HepG2 (cell line): ENCODE measurements around the gene LSM2. TPM values are rescaled to one million over a fixed set of nuclear protein-coding genes. Genes with fewer than 3 reads are reported as not detected.

Experiments
- ATAC-seq: fragments of 200-7000 bp; cut with Tn5 transposase; 3 replicates; pipeline ENCODE4 v1.9.1; 2020; ENCODE audit warnings: mild to moderate bottlenecking, moderate library complexity
- BruUV-seq: library from RNA; stranded (reverse); fragments of 400-500 nt; replicated peaks from 2 replicates; lab custom pipeline; 2021; lab: Mats Ljungman, UMichigan
- CTCF ChIA-PET: fragments of 300-600 bp; formaldehyde crosslinking; extraction: SDS; loops from one replicate; lab custom pipeline; 2021; ENCODE audit warnings: low total read pairs, inconsistent platforms, low intra/inter-chr PET ratio; lab: Yijun Ruan, JAX
- POLR2A ChIA-PET: fragments of 350-600 bp; sonication (Branson Sonifier 250); formaldehyde crosslinking; loops from one replicate; lab custom pipeline; 2020; ENCODE audit warnings: antibody characterized with exemption, inconsistent platforms; lab: Yijun Ruan, JAX
- DNase-seq: peaks from one replicate; pipeline ENCODE4 v3.0.0-alpha.2; 2015; ENCODE audit warnings: low spot score
- FAIRE-seq: peaks from 3 replicates; lab custom pipeline; 2011; peaks lifted over from hg19 to GRCh38; lab: Jason Lieb, UNC
- H2AFZ ChIP-seq: one replicate; pipeline ENCODE4 v1.6.1; 2011; ENCODE audit warnings: low read length, inconsistent platforms
- H3K27ac ChIP-seq: fragments of 300-600 bp; 3 replicates; pipeline ENCODE4 v1.8.0; 2011; ENCODE audit warnings: mixed run types, mild to moderate bottlenecking, mixed read lengths, low read length, inconsistent platforms; ENCODE audit not compliant: insufficient read depth; ENCODE audit errors: extremely low read length
- H3K27me3 ChIP-seq, 2 experiments: fragments of 200-600 bp in 1 of 2; 2 replicates in 1 of 2; 3 replicates in 1 of 2; pipeline versions ENCODE4 v1.6.0 to v1.8.0; 2011; ENCODE audit warnings: low read length in 2 of 2, mild to moderate bottlenecking in 2 of 2, moderate library complexity in 2 of 2, inconsistent platforms in 1 of 2; ENCODE audit not compliant: insufficient read depth in 2 of 2, control insufficient read depth in 1 of 2
- H3K36me3 ChIP-seq, 2 experiments: fragments of 200-600 bp in 1 of 2; replicated peaks in 1 of 2; 2 replicates in 1 of 2; 3 replicates in 1 of 2; pipeline versions ENCODE4 v1.5.1 to v1.8.0; 2011; ENCODE audit warnings: low read length in 2 of 2, inconsistent platforms in 1 of 2; ENCODE audit not compliant: insufficient read depth in 2 of 2, control insufficient read depth in 1 of 2
- H3K4me1 ChIP-seq: 2 replicates; pipeline ENCODE4 v1.5.1; 2012; ENCODE audit warnings: low read length, inconsistent platforms; ENCODE audit not compliant: insufficient read depth
- H3K4me2 ChIP-seq: 2 replicates; pipeline ENCODE4 v1.6.0; 2011; ENCODE audit warnings: low read depth, low read length, inconsistent platforms
- H3K4me3 ChIP-seq, 3 experiments: fragments of 200-600 bp in 1 of 3; sonication (generic), shearing (Covaris generic) in 1 of 3; replicated peaks in 1 of 3; 2 replicates each; pipeline ENCODE4 v1.5.1; 2011 to 2016; ENCODE audit warnings: low read length in 3 of 3, inconsistent platforms in 2 of 3, low read depth in 2 of 3, mild to moderate bottlenecking in 2 of 3, control low read depth in 1 of 3, mixed read lengths in 1 of 3; ENCODE audit not compliant: insufficient read depth in 1 of 3
- H3K79me2 ChIP-seq: one replicate; pipeline ENCODE4 v1.6.1; 2011; ENCODE audit warnings: low read length, inconsistent platforms; ENCODE audit not compliant: insufficient read depth
- H3K9ac ChIP-seq: 2 replicates; pipeline ENCODE4 v1.6.0; 2011; ENCODE audit warnings: mild to moderate bottlenecking, low read depth, low read length, inconsistent platforms; ENCODE audit not compliant: insufficient read depth
- H3K9me3 ChIP-seq: 2 replicates; pipeline ENCODE4 v1.5.1; 2012; ENCODE audit warnings: mild to moderate bottlenecking, low read length
- H4K20me1 ChIP-seq: 2 replicates; pipeline ENCODE4 v1.6.0; 2011; ENCODE audit warnings: inconsistent platforms, mild to moderate bottlenecking, low read length, moderate library complexity; ENCODE audit not compliant: insufficient read depth
- FOXA1 ChIP-seq, 2 experiments: fragments of 450-650 bp in 1 of 2; sonication (generic) in 1 of 2; formaldehyde crosslinking in 1 of 2; IDR thresholded peaks; 2 replicates each; pipeline versions ENCODE4 v1.4.0 to v1.6.1; 2016 to 2020; ENCODE audit warnings: missing genetic modification reagents in 1 of 2
- GLMP ChIP-seq: sonication (generic); formaldehyde crosslinking; IDR thresholded peaks from 2 replicates; pipeline ENCODE4 v1.9.0; 2021; ENCODE audit warnings: missing genetic modification reagents, mild to moderate bottlenecking, borderline replicate concordance
- HDAC1 ChIP-seq: sonication (generic); formaldehyde crosslinking; IDR thresholded peaks from 2 replicates; pipeline ENCODE4 v1.5.1; 2020; ENCODE audit warnings: mild to moderate bottlenecking, missing genetic modification reagents
- KDM6A ChIP-seq: IDR thresholded peaks from 2 replicates; pipeline ENCODE4 v1.6.1; 2016; ENCODE audit warnings: low read depth
- KMT2A ChIP-seq: sonication (generic); formaldehyde crosslinking; IDR thresholded peaks from 2 replicates; pipeline ENCODE4 v1.4.0; 2020; ENCODE audit warnings: missing genetic modification reagents
- MAZ ChIP-seq, 2 experiments: sonication (generic) in 1 of 2; formaldehyde crosslinking in 1 of 2; IDR thresholded peaks; 2 replicates each; pipeline versions ENCODE4 v1.5.0 to v1.6.1; 2012 to 2020; ENCODE audit warnings: low read depth in 2 of 2, mild to moderate bottlenecking in 2 of 2, borderline replicate concordance in 1 of 2, improper control_type of control experiment in 1 of 2, low read length in 1 of 2, missing genetic modification reagents in 1 of 2, moderate library complexity in 1 of 2
- NCOA1 ChIP-seq: sonication (generic); formaldehyde crosslinking; IDR thresholded peaks from 2 replicates; pipeline ENCODE4 v1.9.0; 2021; ENCODE audit warnings: missing genetic modification reagents
- POGZ ChIP-seq: sonication (generic); formaldehyde crosslinking; IDR thresholded peaks from 2 replicates; pipeline ENCODE4 v1.4.0; 2020; ENCODE audit warnings: mild to moderate bottlenecking, missing genetic modification reagents
- POLR2G ChIP-seq: fragments of 200-400 bp; formaldehyde crosslinking; IDR thresholded peaks from 2 replicates; pipeline ENCODE4 v1.6.1; 2018; ENCODE audit warnings: mild to moderate bottlenecking, low read depth, low read length, moderate library complexity
- RXRA ChIP-seq: sonication (generic); formaldehyde crosslinking; IDR thresholded peaks from 2 replicates; pipeline ENCODE4 v1.5.1; 2020; ENCODE audit warnings: missing genetic modification reagents
- SNAPC5 ChIP-seq: sonication (generic); formaldehyde crosslinking; IDR thresholded peaks from 2 replicates; pipeline ENCODE4 v1.8.1; 2023; ENCODE audit warnings: mild to moderate bottlenecking, missing genetic modification reagents, borderline replicate concordance
- SOX5 ChIP-seq: IDR thresholded peaks from 2 replicates; pipeline ENCODE4 v1.6.1; 2016; ENCODE audit warnings: borderline replicate concordance
- ZBTB8A ChIP-seq: sonication (generic); formaldehyde crosslinking; IDR thresholded peaks from 2 replicates; pipeline ENCODE4 v1.4.0; 2020; ENCODE audit warnings: mild to moderate bottlenecking, low read depth, missing genetic modification reagents, borderline replicate concordance
- ZC3H4 ChIP-seq: sonication (generic); formaldehyde crosslinking; IDR thresholded peaks from 2 replicates; pipeline ENCODE4 v1.4.0; 2020; ENCODE audit warnings: missing genetic modification reagents, borderline replicate concordance
- ZFX ChIP-seq: sonication (generic); formaldehyde crosslinking; IDR thresholded peaks from 2 replicates; pipeline ENCODE4 v1.4.0; 2020; ENCODE audit warnings: mild to moderate bottlenecking, low read depth, missing genetic modification reagents, moderate library complexity
- ZNF256 ChIP-seq: sonication (generic); formaldehyde crosslinking; conservative IDR thresholded peaks from 2 replicates; pipeline ENCODE4 v1.4.0; 2020; ENCODE audit warnings: missing genetic modification reagents
- ZNF33B ChIP-seq: sonication (generic); formaldehyde crosslinking; IDR thresholded peaks from 2 replicates; pipeline ENCODE4 v1.5.1; 2020; ENCODE audit warnings: mild to moderate bottlenecking, missing genetic modification reagents
- ZNF501 ChIP-seq: sonication (generic); formaldehyde crosslinking; IDR thresholded peaks from 2 replicates; pipeline ENCODE4 v1.5.1; 2020; ENCODE audit warnings: mild to moderate bottlenecking, moderate library complexity, missing genetic modification reagents
- ZNF800 ChIP-seq: sonication (generic); formaldehyde crosslinking; IDR thresholded peaks from 2 replicates; pipeline ENCODE4 v1.4.0; 2020; ENCODE audit warnings: missing genetic modification reagents
- WGBS: methylation state at CpG from one replicate; pipeline ENCODE4 v1.1.6; 2017; ENCODE audit warnings: low lambda C conversion rate; 5-methylcytosine and 5-hydroxymethylcytosine counted together
- in situ Hi-C: cut with HindIII; loops from 2 replicates; pipeline ENCODE4 v1.10.0; 2017; ENCODE audit warnings: low pct_unique_long_range_greater_than_20kb; ENCODE audit not compliant: extremely low pct_ligation_motif_present
- intact Hi-C: fragments of 100-400 bp; cut with micrococcal nuclease; formaldehyde crosslinking; loops from one replicate; pipeline ENCODE4 v1.10.0; 2022; ENCODE audit not compliant: unreplicated experiment
- polyA plus RNA-seq, 8 experiments: library from polyadenylated mRNA; depleted of rRNA in 3 of 8; stranded (reverse) in 7 of 8; unstranded in 1 of 8; fragments of >200 nt; fragmentation: Illumina TruSeq in 4 of 8; extraction: Trizol in 4 of 8; gene quantifications; 2 replicates each; pipeline versions ENCODE4 v1.2.1 to v1.2.3, GENCODE V29; 2011 to 2016; ENCODE audit warnings: low read depth in 4 of 8, missing spikeins in 1 of 8, mixed read lengths in 1 of 8; ENCODE audit not compliant: insufficient read depth in 1 of 8
- total RNA-seq, 5 experiments: library from RNA; depleted of rRNA; stranded (reverse); fragments of >200 nt; fragmentation: Illumina TruSeq; extraction: Trizol; gene quantifications; 2 replicates each; pipeline ENCODE4 v1.2.3, GENCODE V29; 2016; ENCODE audit warnings: low read depth in 1 of 5

LSM2 gene
- total and polyA plus RNA-seq, 2 of the 13 experiments (the other 11 are each of a cell fraction or from before 2014, with no cell fraction given): 69.4 to 90.5 TPM

- 0 out of 2 replicates have a peak, but pooled peaks have one; percentile 48 for TF ChIP-seq NCOA1 (CRISPR knock-in tag)
- TF ChIP-seq HDAC1 (CRISPR knock-in tag): 0 out of 2 replicates have a peak, but pooled peaks have one; percentile 14
- 0 out of 2 replicates have a peak, but pooled peaks have one; percentile 12 for TF ChIP-seq KMT2A
These were observed 31.4 kb upstream of the LSM2 start (continued) for GRCh38 chr6:31838114-31838553.

GRCh38 chr6:31837369-31838113 is 30.8 kb upstream of the LSM2 start:
- POLR2A ChIA-PET: interaction anchor here (0.9 to 15.7 kb wide), 15 partner anchors 8 to 108 kb away, joined by 3 to 264 read pairs (median 11); partner anchors contain the start of genes CLIC1, DDAH2, HSPA1B and LSM2
- CTCF ChIA-PET: no interaction called here
- Histone ChIP-seq H3K9ac (peak overlapping the region; percentile 98), H2AFZ (no peak overlapping the region), H3K4me1 (peaks cover 40% of the 10 kb centered on the region), H3K79me2 (peaks cover 38% of the 10 kb centered on the region), H3K4me3 (peak overlapping the region; percentile 75 to 98 (median 93)), H3K36me3 (peaks cover 12 to 33% of the 10 kb centered on the region in 2 experiments), H4K20me1 (peaks cover 43% of the 10 kb centered on the region), H3K27me3 (peaks cover 0 to 2% of the 10 kb centered on the region in 2 experiments; a peak in 1 of 5 replicates), H3K27ac (peak overlapping the region; percentile 93), H3K4me2 (peak overlapping the region; percentile 84), H3K9me3 (no peaks in the 10 kb centered on the region)
- FAIRE-seq: no peak
- intact Hi-C loops (loop anchor here (10.0 kb wide), 1 partner anchor 117 kb away; the partner anchor contains the start of genes NELFE and SKIC2), in situ Hi-C loops (no loop called here)
- ATAC-seq: no peak
- DNase-seq: no peak
- BruUV-seq: no TSS peak
- WGBS: 7% methylated on average over 1 of the region's 1 CpG
- no peak for TF ChIP-seq RXRA (CRISPR knock-in tag)
- TF ChIP-seq ZNF800 (CRISPR knock-in tag): no peak
- TF ChIP-seq MAZ (IDR thresholded peaks at IDR 0.05; ENCODE audit: borderline replicate concordance, low read depth, low read length): no peak
- TF ChIP-seq MAZ (CRISPR knock-in tag; IDR thresholded peaks at IDR 0.05; ENCODE audit: low read depth): no peak
- 0 out of 2 replicates have a peak, but pooled peaks have one; percentile 33 for TF ChIP-seq ZC3H4 (CRISPR knock-in tag)
- no peak for TF ChIP-seq ZNF501 (CRISPR knock-in tag)
- TF ChIP-seq ZNF256 (CRISPR knock-in tag): no peak
- TF ChIP-seq ZFX (CRISPR knock-in tag): peak; percentile 35; the same call in 1 of the 2 replicates
- TF ChIP-seq ZNF33B: no peak
- TF ChIP-seq SNAPC5 (CRISPR knock-in tag): no peak
- TF ChIP-seq GLMP (CRISPR knock-in tag): no peak
- TF ChIP-seq POGZ: no peak
- 0 out of 2 replicates have a peak, but pooled peaks have one; percentile 12 for TF ChIP-seq SOX5 (CRISPR knock-in tag)
- TF ChIP-seq POLR2G: peak; percentile 57
- TF ChIP-seq ZBTB8A (CRISPR knock-in tag): 0 out of 2 replicates have a peak, but pooled peaks have one; percentile 13
- no peak for TF ChIP-seq KDM6A
- TF ChIP-seq FOXA1 (IDR thresholded peaks at IDR 0.05): no peak
- no peak for TF ChIP-seq FOXA1 (CRISPR knock-in tag; IDR thresholded peaks at IDR 0.05)
